Amniotic stem cell (primary cell): ENCODE results near the gene BORCS8.
"Not testable (repeated sequence)": the region's sequence is repeated elsewhere in the genome, so short reads cannot be mapped to it uniquely, and the experiment has no call there.

Experiments
- DNase-seq: peaks from one replicate; lab custom pipeline; 2025; lab: John Stamatoyannopoulos, UW

BORCS8 gene

DNA sequence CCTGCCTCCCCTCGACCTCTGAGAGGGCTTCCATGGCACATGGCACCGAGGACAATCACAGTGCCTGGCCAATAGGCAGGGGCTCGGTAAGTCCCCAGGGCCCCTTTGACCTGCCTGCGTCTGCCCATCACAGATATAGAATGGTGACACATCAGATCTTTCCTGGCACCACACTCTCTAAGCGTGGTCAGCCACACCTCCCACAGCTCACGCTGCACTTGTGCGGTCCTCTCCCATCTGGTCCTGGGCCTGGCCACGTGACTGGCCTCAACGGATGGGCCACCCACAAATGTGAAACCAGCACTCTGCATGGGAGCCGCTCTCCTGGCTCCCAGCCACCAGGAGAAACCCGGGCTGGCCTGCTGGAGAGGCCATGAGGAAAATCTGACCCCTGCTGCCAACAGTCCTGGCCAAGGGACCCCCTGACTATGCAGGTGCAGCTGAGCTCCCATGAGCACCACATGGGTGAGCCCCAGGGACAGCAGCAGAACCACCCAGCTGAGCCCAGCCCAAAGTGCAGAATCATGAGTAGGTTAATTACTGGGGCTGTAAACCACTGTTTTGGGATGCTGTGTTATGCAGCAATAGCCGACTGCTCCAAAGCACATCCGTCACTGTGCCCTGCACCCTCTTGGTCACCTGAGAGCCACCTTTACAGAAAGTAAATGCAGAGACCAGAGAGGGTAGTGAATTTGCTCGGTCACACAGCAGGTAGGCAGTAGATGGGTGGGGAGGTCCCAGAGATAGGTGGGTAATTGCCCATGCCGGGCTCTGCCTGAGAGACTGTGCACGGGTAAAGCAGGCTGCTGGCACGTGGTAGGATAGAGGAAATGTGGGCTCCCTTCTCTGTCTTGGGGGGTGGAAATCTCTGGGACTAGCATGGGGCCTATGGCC, 12.2 kb downstream of the BORCS8 start:
- no peak for DNase-seq

DNA sequence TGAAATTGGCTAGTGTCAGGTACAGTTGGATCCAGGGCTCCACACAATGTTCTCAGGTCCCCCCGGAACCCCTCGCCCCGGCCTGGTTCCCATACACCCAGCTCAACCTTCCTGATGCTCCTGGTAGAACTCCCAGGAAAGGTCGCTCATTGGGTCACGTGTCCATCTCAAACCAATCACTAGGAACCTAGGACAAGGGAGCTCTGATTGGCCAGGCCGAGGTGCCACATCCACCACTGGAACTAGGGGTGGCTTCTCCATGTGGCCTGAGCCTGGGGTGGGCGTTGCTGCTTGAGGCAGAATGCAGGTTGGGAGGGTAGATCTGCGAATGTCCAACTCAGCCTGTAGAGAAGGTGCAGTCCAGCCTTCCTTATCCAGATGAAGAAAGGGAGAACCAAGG, 15.0 kb downstream of the BORCS8 start:
- no peak for DNase-seq

- not testable (repeated sequence) for DNase-seq
Observed at GRCh38 chr19:19173243-19173642, 18.7 kb downstream of the BORCS8 start.

GRCh38 chr19:19171821-19172532, 20.0 kb downstream of the BORCS8 start:
- no peak for DNase-seq

GRCh38 chr19:19170873-19171672, 20.9 kb downstream of the BORCS8 start:
- DNase-seq, result no peak

DNA sequence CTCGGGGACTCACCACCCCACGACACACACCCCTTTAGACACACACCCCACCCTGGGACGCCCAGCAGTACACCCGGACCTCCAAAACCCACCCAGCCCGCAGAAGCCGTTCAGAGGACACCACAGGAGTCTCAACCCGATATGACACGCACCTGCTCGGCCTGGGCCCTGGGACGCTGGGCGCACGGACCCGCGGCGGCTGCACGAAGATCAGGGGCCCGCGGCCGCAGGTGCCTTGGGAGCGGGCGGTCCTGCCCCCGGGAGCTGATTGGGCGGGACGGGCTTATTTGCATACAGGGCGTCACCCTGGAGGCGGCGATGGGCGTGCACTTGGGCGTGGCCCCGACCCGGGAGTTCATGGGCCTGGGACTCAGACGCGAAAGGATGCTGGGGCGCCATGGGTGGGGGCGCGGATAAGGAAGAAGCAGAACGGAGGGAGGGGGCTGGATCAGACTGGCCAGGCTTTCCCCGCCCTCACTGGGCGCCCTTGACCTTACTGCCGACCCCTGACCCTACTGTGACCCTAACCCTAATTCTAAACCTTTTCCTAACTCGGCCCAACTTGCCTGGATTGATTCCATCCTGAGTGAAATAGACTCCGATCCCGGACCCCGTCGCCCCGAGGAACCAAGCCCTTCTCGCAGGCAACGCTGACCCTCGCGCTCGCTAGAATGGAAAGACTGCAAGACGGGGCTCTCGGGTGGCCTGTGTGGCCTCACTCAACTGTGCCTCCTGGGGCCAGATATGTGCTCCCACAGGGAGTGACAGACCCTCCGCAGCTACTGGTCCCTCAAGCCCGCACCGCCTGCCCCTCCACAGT, 21.7 kb downstream of the BORCS8 start, which contains the start of gene MEF2B:
TSS of gene MEF2B (minus strand) at position 211 of the 820 bp plus-strand sequence. CDS start 19,528 bp downstream, outside the sequence.
- no peak for DNase-seq

DNA sequence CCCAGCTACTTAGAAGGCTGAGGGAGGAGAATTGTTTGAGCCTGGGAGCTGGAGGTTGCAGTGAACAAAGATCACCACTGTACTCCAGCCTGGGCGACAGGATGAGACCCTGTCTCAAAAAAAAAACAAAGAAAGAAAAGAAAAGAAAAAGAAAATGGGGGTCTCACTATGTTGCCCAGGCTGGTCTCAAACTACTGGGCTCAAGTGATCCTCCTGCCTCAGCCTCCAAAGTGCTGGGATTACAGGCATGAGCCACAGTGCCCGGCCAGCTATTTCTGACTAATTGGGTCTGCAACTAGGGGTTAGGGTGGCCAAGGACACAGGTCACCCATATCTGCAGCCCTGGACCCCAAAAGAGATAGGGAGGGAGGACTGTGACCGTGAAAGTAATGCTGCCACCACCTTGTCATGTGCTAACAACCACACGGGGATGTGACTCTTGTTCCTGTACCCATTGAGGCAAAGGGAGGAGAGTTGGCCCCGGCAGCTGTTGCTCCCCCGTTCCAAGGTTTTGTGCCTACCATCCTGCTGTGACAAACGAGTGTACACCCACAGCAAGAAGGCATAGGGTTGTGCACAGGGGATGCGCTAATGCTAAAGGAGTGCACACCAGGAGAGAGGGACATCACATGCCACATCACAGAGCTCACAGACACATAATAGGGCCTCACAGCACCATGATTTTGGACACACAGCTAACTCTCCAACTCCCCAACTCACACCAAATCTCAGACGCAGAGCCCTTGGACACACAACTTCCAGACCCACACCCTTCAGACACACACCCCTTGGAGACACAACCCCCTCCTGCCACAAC, 22.5 kb downstream of the BORCS8 start:
- DNase-seq, result no peak

DNA sequence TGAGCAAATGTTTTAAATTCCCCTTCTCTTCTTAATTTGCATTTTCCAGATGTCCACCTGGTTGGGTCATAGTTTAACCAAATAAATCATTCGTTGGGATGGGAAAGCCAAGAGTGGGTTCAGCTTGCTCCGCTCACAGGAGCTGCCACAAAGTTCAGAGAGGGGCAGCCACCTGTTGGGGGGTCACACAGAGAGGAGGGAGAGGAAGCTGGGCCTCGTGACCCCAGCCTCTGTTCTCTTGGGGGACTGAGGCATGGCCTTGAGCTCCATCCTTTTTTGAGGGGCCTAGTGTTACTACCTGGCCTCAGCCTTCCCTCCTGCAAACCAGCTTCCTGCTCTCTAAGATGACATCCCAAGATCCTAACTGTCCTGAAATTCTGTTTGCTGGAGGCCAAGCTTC, 24.3 kb downstream of the BORCS8 start:
- no peak for DNase-seq

DNA sequence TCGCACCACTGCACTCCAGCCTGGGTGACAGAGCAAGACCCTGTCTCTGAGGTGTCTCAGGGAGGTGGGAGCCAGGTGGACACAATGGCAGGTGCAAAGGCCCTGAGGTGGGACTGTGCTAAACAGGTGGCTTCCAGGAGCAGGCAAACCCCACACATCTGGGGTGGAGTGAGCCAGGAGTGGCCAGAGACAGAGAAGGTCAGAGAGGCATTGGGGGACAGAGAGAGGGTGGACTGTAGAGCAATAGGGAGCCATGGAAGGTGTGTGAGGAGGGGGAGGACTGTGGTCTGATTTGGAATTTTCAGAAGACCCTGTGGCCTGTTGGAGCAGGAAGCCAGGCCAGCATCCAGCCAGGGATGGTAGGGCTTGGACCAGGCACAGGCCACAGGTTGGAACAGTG, 26.6 kb downstream of the BORCS8 start:
- no peak for DNase-seq

DNA sequence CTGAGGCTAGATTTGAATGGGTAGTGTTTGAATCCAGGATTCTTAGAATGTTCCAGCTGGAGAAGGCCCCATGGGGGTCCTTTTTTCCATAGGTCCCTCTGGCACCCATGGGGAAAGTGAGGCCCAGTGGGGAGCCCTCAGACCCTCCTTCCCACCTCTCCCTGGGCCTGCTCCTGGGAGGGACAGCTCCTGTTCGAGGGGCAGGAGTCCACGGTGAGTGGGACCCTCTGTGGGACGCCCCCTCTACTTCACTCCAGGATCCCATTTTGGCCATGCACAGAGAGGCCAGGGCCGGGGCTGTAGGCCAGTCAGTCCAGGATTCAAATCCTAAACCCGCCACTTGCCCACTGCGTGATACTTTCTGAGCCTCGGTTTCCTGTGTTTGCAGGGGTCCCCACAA, 29.5 kb downstream of the BORCS8 start:
- DNase-seq, result no peak

- no peak for DNase-seq
Observed at GRCh38 chr19:19160461-19161035, 31.4 kb downstream of the BORCS8 start.

DNA sequence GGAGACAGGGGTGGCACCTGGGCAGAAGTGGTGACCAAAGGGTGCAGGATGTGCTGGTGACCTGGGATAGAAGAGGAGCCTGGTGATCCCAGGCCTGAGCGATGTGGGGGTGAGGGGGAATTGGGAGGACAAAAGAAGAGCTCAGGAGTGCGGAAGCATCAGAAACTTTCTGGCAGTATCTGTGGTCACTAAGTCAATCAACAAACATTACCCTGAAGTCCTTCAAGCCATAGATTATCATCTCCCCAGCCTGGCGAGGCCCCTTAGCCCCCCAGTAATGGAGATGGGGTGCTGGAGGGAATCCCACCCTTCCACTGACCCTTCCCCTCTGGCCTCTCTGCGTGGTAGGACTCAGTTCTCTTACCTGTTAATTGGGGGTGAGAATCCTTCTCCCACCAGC, 32.4 kb downstream of the BORCS8 start:
- no peak for DNase-seq

DNA sequence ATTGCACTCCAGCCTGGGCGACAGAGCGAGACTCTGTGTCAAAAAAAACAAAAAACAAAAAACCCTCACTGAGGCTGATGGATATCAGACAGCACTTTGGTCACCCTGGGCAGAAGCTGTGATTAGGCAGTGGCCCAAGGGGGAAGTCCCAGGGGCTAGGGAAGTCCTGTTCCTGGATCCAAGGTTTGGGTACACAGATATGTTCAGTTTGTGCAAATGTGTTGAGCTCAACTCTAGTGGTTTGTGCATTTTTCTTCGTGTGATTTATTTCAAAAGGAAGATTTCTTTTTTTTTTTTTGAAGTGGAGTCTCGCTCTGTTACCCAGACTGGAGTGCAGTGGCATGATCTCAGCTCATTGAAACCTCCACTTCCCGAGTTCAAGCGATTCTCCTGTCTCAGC, 34.1 kb downstream of the BORCS8 start:
- no peak for DNase-seq

DNA sequence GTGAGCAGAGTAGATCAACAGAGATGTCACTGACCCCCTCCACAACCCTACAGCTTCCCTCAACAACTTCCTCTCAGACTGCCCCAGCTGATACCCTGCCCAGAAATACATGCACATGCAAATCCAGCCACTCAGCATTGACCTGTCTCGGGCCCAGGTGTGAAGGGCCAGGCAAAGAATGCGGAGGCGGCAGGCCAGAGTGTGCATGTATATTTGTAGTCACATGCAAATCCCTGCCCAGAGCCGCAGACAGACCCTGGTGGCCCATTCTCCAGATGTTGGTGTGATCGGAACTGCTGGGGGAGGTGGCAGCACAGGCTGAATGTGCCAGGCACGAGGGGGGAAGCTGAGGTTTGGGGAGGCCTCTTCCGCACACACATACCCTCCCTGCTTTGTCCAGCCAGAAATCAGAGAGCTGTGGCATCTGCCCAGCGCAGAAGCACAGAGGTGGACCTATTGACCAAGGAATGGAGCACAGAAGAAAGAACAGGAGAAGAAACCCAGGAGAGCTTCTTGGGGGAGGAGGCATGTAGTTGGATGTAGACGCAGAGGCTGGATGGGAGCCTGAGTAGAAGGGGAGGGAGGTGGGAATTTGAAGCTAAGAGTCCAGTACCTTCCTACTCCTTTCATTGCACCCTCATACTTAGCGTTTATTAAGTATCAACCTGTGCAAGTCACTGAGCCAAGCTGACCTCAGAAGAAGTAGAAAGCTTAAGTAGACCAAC, 36.3 kb downstream of the BORCS8 start:
- DNase-seq, result no peak

GRCh38 chr19:19154768-19155494, 37.0 kb downstream of the BORCS8 start:
- no peak for DNase-seq

GRCh38 chr19:19152668-19153384, 39.1 kb downstream of the BORCS8 start:
- no peak for DNase-seq

DNA sequence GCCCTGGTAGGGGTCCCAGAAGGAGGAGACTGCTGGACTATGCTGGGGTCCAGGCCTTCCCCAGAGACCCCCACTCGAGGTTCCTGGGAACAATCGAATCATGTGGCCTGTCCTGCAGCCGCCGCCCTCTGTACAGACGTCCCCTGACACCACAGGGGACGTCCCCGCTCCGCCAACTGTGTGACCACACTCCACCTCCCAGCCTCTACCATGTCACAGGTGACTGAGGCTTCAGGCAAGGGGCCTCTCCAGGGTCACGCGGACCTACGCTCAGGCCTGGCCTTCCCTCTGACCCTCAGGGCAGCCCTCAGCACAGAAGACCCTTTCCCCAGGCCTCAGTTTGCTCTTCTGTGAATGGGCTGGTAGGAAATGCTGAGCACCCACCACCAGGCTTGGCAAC, 40.5 kb downstream of the BORCS8 start:
- DNase-seq, result no peak

DNA sequence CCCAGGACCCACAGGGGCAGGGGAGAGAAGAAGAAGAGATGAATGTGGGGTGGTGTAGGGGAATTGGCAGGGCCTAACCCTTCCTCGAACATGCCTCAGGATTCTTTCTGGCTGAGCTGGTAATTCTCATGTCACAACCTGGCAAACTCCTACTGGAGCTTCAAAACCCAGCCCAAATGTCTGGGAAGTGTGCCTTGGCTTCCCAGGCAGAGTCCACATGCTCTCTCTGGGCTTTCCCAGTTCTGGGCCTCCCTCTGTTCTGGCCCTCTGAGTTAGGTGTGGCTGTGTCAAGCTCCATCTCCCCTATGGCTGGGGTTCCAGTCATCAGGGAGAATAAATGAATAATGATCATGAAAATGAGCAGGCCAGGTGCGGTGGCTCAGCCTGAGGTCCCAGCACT, 42.5 kb downstream of the BORCS8 start:
- DNase-seq, result no peak
